ENCODE results near the gene EVI2A. TPM values are rescaled to one million over a fixed set of nuclear protein-coding genes. Genes with fewer than 3 reads are reported as not detected.
A peak's percentile ranks its signal among the peaks of the same experiment; 100 is the strongest.
"Not testable (repeated sequence)": the region's sequence is repeated elsewhere in the genome, so short reads cannot be mapped to it uniquely, and the experiment has no call there.

EVI2A gene, protein sequence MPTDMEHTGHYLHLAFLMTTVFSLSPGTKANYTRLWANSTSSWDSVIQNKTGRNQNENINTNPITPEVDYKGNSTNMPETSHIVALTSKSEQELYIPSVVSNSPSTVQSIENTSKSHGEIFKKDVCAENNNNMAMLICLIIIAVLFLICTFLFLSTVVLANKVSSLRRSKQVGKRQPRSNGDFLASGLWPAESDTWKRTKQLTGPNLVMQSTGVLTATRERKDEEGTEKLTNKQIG
- 0.39 and 0.66 TPM in 2 replicates for total RNA-seq (2014; rRNA removed; shearing (Covaris generic); ENCODE audit: low replicate concordance)

GRCh38 chr17:31321481-31321880 lies at the start of gene EVI2A:
Gene EVI2A, minus strand, starts transcription at chr17:31321622. Its CDS starts 2,609 bp downstream, at chr17:31319013.
- H3K4me3 ChIP-seq: no peak within 1 kb of the TSS
- H3K9me3 ChIP-seq: no peaks in the 10 kb centered on the region
- DNase-seq: peak; percentile 72
- peaks cover 9% of the 10 kb centered on the region for H3K36me3 ChIP-seq
- no peaks in the 10 kb centered on the region for H3K27me3 ChIP-seq

DNA sequence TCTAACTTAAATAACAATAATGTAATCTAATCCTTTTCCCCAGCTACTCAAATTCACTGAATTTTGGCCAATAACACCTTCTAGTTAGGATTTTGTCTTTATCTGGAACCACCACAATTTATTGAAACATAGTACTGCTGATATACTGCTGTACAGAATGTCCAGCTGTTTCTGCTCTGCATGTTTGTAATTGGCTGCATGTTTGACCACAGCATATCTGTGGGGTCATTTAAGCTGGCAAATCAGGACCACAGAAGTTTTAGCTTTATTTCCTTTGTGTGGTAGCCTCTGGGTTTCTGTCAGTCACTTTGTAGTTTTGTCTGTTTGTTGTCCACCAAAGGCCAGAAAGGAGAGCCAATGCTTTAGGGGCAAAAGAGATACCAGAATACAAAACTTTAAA lies 47.8 kb upstream of the EVI2A start:
- no peaks in the 10 kb centered on the region for H3K27me3 ChIP-seq
- no peak for DNase-seq
- no peaks in the 10 kb centered on the region for H3K9me3 ChIP-seq
- no peak overlapping the region for H3K4me3 ChIP-seq
- peaks cover 6% of the 10 kb centered on the region for H3K36me3 ChIP-seq

DNA sequence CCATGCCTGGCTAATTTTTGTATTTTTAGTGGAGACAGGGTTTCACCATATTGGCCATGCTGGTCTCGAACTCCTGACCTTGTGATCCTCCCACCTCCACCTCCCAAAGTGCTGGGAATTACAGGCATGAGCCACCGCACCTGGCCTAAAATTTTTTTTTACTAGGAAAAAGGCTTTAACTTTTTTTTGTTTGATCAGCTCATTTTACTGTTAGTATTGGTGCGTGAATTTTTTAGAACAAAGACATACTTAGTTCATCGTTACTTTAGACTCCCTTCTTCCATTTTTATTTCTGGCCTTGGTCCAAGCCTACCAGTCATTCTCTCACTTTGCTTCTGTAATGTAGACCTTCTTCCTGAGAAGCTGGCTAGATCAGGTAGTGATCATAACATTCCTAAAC lies 44.7 kb upstream of the EVI2A start:
- Histone ChIP-seq H3K36me3 (peaks cover 18% of the 10 kb centered on the region), H3K9me3 (no peaks in the 10 kb centered on the region)

GRCh38 chr17:31364012-31364411 lies 42.6 kb upstream of the EVI2A start:
- Histone ChIP-seq H3K27me3 (no peaks in the 10 kb centered on the region), H3K4me3 (no peak overlapping the region), H3K36me3 (peaks cover 34% of the 10 kb centered on the region), H3K9me3 (no peaks in the 10 kb centered on the region)
- no peak for DNase-seq

More for the DNA sequence above, 44.7 kb upstream of the EVI2A start:
- Histone ChIP-seq H3K27me3 (no peaks in the 10 kb centered on the region), H3K4me3 (no peak overlapping the region)
- no peak for DNase-seq

DNA sequence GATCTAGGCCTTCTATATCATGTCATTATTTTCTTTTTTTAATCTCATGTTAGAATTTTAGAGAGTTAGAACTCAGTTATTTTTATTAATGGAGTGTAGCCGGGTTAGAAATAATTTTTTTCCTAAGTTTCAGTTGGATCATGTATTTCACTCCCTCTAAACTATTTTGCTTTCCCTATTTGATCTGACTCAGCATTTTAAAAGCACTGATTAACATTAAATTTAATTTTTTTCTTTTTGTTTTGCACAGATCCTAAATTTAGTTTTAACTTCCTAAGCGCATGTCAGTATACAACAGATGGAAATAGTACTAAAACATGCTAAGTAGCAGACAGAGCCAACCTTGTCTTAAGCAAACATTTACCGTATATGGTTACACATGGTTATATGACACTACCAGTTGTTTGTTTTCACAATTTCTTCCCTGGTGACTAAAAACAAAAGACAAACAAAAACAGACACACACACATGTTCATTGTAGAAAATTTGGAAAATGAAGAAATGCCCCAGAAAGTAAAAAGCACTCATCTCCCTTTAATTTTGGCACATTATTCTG lies 36.5 kb upstream of the EVI2A start:
- no peaks in the 10 kb centered on the region for H3K27me3 ChIP-seq
- DNase-seq: no peak

GRCh38 chr17:31357091-31357490 lies 35.7 kb upstream of the EVI2A start:
- Histone ChIP-seq H3K27me3 (no peaks in the 10 kb centered on the region), H3K9me3 (no peaks in the 10 kb centered on the region), H3K36me3 (peaks cover 64% of the 10 kb centered on the region), H3K4me3 (no peak overlapping the region)
- no peak for DNase-seq

More for the DNA sequence above, 36.5 kb upstream of the EVI2A start:
- peaks cover 64% of the 10 kb centered on the region for H3K36me3 ChIP-seq
- no peaks in the 10 kb centered on the region for H3K9me3 ChIP-seq
- no peak overlapping the region for H3K4me3 ChIP-seq

DNA sequence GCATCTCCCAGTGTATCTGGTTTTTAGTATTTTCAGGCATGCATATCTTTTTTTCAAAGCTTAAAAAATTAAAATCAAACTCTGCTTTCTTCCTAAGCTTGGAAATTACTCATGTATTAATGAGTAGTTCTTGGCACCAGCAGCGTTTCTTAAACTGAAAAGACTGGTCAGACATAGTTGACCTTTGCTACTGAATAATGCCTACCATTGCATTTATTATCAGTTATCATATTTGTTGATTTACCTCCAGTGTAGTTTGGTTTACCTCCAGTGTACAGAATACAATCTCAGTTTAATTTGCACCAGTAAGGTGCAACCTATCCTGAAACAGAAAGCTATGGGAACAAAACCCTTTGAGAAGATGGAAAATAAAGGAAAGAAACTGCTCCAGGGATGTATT lies 34.5 kb upstream of the EVI2A start:
- Histone ChIP-seq H3K27me3 (no peaks in the 10 kb centered on the region), H3K9me3 (no peaks in the 10 kb centered on the region), H3K4me3 (no peak overlapping the region), H3K36me3 (peaks cover 57% of the 10 kb centered on the region)
- DNase-seq: no peak

DNA sequence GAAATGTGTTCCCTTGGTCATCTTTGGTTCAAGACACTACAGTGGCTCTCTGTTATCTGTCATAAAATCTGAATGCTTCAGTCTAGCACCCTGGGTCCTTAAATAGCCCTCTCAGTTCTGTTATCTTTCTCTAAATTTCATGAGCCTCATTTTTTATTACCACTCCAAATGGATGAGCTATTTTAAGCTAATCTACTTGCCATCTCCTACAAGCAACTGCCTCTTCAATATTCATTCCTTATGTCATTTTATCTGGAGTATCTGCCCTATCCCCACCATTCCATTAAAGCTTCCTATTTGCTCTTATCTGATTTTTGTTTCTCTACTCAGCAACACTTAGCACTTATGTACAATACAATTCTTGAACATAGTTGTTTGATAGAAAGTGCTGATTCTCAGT lies 28.0 kb upstream of the EVI2A start:
- Histone ChIP-seq H3K9me3 (no peaks in the 10 kb centered on the region), H3K36me3 (peaks cover 44% of the 10 kb centered on the region), H3K4me3 (no peak overlapping the region), H3K27me3 (no peaks in the 10 kb centered on the region)
- no peak for DNase-seq

- H3K36me3 ChIP-seq: peaks cover 37% of the 10 kb centered on the region
- H3K9me3 ChIP-seq, H3K4me3 ChIP-seq, DNase-seq, H3K27me3 ChIP-seq: not testable (repeated sequence)
These were observed 23.8 kb upstream of the EVI2A start for GRCh38 chr17:31345191-31345747.

- no peaks in the 10 kb centered on the region for H3K27me3 ChIP-seq
- no peaks in the 10 kb centered on the region for H3K9me3 ChIP-seq
- H3K4me3 ChIP-seq: no peak overlapping the region
- DNase-seq: peak; percentile 67
- peaks cover 45% of the 10 kb centered on the region for H3K36me3 ChIP-seq
These were observed 18.7 kb upstream of the EVI2A start for GRCh38 chr17:31339906-31340661.

GRCh38 chr17:31329221-31329620 lies 7.8 kb upstream of the EVI2A start:
- no peaks in the 10 kb centered on the region for H3K27me3 ChIP-seq
- no peak for DNase-seq
- peaks cover 39% of the 10 kb centered on the region for H3K36me3 ChIP-seq
- no peak overlapping the region for H3K4me3 ChIP-seq
- no peaks in the 10 kb centered on the region for H3K9me3 ChIP-seq

DNA sequence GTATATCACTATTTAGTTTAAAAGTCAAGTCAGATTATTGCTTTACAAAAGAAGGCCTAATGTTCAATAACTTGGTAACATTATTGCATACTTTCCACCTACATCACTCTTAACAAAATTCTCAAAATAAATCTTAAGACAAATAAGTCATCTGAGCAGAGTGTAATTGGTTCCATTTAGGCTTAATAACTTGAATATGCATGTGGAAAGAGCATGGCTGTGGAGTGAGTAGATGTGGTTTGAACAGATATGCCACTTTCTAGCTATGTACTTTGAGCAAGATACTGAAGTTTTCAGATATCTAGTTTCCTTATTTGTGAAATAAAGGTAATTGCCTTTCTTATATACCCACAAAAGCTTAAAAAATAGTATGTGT lies 6.7 kb upstream of the EVI2A start:
- no peak for DNase-seq
- no peak overlapping the region for H3K4me3 ChIP-seq
- no peaks in the 10 kb centered on the region for H3K27me3 ChIP-seq
- peaks cover 39% of the 10 kb centered on the region for H3K36me3 ChIP-seq
- H3K9me3 ChIP-seq: no peaks in the 10 kb centered on the region

- no peak overlapping the region for H3K4me3 ChIP-seq
- H3K36me3 ChIP-seq: peaks cover 39% of the 10 kb centered on the region
- DNase-seq: no peak
- no peaks in the 10 kb centered on the region for H3K9me3 ChIP-seq
- H3K27me3 ChIP-seq: no peaks in the 10 kb centered on the region
These were observed 6.2 kb upstream of the EVI2A start for GRCh38 chr17:31327534-31328159.

GRCh38 chr17:31323551-31323950 lies 2.1 kb upstream of the EVI2A start:
- Histone ChIP-seq H3K27me3 (no peaks in the 10 kb centered on the region), H3K36me3 (peaks cover 22% of the 10 kb centered on the region), H3K4me3 (no peak overlapping the region), H3K9me3 (no peaks in the 10 kb centered on the region)
- DNase-seq: no peak

GRCh38 chr17:31321966-31322365 lies 544 bp upstream of the EVI2A start:
- no peak for DNase-seq
- Histone ChIP-seq H3K4me3 (no peak overlapping the region), H3K36me3 (peaks cover 12% of the 10 kb centered on the region), H3K9me3 (no peaks in the 10 kb centered on the region), H3K27me3 (no peaks in the 10 kb centered on the region)

DNA sequence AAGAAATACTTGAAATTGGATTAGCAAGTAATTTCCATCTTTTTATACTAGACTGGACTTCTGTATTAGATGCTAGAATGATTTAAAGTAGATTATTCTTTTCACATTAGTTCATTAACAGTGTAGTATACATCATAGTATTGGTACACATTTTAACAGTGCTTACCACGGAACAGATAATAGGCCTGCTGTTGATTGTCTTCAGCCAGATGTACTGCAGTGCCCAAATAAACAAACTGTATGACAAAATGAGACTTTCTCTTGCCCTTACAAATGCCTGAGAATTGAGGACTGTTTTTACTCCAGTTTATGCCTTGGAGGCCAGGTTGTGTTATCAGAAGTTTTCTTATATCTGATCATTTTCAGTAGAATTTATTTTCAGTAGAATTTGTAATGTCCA lies 631 bp downstream of the EVI2A start:
- no peak overlapping the region for H3K4me3 ChIP-seq
- no peaks in the 10 kb centered on the region for H3K27me3 ChIP-seq
- DNase-seq: no peak
- no peaks in the 10 kb centered on the region for H3K9me3 ChIP-seq
- H3K36me3 ChIP-seq: peaks cover 2% of the 10 kb centered on the region; the same call in 1 of the 2 replicates

DNA sequence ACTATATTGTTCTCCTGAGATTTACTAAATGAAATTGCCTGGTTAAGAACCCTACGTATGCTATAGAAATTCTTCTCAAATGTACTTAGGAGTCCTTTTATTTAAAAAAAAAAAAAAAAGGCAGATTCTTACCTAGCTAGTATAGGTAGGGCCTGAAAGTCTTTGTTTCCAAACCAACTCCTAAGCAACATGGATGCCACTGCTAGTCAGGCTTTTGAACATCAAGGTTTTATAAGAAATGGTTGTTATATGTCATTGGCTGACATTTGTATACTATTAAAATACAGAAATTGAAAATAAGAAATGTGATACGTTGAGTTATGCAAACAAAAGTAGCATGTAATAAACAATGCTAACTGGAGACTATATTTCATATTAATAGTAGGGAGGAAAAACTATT lies 1.2 kb downstream of the EVI2A start:
- H3K4me3 ChIP-seq: no peak overlapping the region
- no peaks in the 10 kb centered on the region for H3K27me3 ChIP-seq
- H3K9me3 ChIP-seq: no peaks in the 10 kb centered on the region
- no peak for DNase-seq
- no peaks in the 10 kb centered on the region for H3K36me3 ChIP-seq
